HEK293 (cell line): ENCODE measurements around the gene CDK6.

Experiments
- CTCF ChIA-PET: fragments of 350-600 bp; formaldehyde crosslinking; extraction: SDS; loops from one replicate; lab custom pipeline; 2021; ENCODE audit warnings: antibody characterized with exemption; lab: Yijun Ruan, JAX
- POLR2A ChIA-PET: fragments of 300-600 bp; formaldehyde crosslinking; extraction: SDS; loops from one replicate; lab custom pipeline; 2020; ENCODE audit warnings: antibody characterized with exemption, inconsistent platforms; lab: Yijun Ruan, JAX
- H3K27ac ChIP-seq: fragments of 200-500 bp; sonication (Bioruptor generic); 2 replicates; pipeline ENCODE4 v1.5.1; 2014; ENCODE audit warnings: low read depth, low read length, control low read depth, inconsistent platforms; ENCODE audit errors: extremely low read depth
- H3K36me3 ChIP-seq, 2 experiments: fragments of 200-500 bp in 1 of 2; sonication (Bioruptor generic) in 1 of 2; 1 replicate in 1 of 2; 2 replicates in 1 of 2; pipeline ENCODE4 v1.5.1; 2014 to 2017; ENCODE audit warnings: inconsistent platforms in 2 of 2, low read length in 2 of 2; ENCODE audit not compliant: control insufficient read depth in 2 of 2, insufficient read depth in 1 of 2
- H3K4me1 ChIP-seq: fragments of 200-500 bp; sonication (Bioruptor generic); 2 replicates; pipeline ENCODE4 v1.5.1; 2014; ENCODE audit warnings: mild to moderate bottlenecking, low read length, inconsistent platforms; ENCODE audit not compliant: control insufficient read depth, insufficient read depth
- H3K4me3 ChIP-seq: 2 replicates; pipeline ENCODE4 v1.5.1; 2011; ENCODE audit warnings: low read depth, mild to moderate bottlenecking, control low read depth, low read length, moderate library complexity
- H3K9me3 ChIP-seq: fragments of 200-500 bp; sonication (Bioruptor generic); 2 replicates; pipeline ENCODE4 v1.5.1; 2014; ENCODE audit warnings: low read depth, low read length, inconsistent platforms; ENCODE audit not compliant: control insufficient read depth, insufficient read depth
- BCL11A ChIP-seq: fragments of 450-650 bp; formaldehyde crosslinking; IDR thresholded peaks from 2 replicates; pipeline ENCODE4 v1.5.1; 2016; ENCODE audit warnings: low read depth, missing biosample characterization, missing genetic modification characterization
- HOXA7 ChIP-seq: sonication (generic); formaldehyde crosslinking; IDR thresholded peaks from 2 replicates; pipeline ENCODE4 v1.8.1; 2022; ENCODE audit warnings: missing genetic modification reagents, borderline replicate concordance
- KLF1 ChIP-seq: fragments of 450-650 bp; formaldehyde crosslinking; IDR thresholded peaks from 2 replicates; pipeline ENCODE4 v1.5.1; 2016; ENCODE audit warnings: missing biosample characterization, missing genetic modification characterization
- KLF10 ChIP-seq: fragments of 450-650 bp; IDR thresholded peaks from 2 replicates; pipeline ENCODE4 v1.5.1; 2018; ENCODE audit warnings: missing biosample characterization, mild to moderate bottlenecking, missing genetic modification characterization
- SCRT2 ChIP-seq: fragments of 450-650 bp; formaldehyde crosslinking; IDR thresholded peaks from 2 replicates; pipeline ENCODE4 v1.5.1; 2016; ENCODE audit warnings: missing biosample characterization, missing genetic modification characterization
- YY2 ChIP-seq: fragments of 450-650 bp; formaldehyde crosslinking; IDR thresholded peaks from 2 replicates; pipeline ENCODE4 v1.5.1; 2016; ENCODE audit warnings: missing biosample characterization, missing genetic modification characterization
- ZNF19 ChIP-seq: fragments of 450-650 bp; formaldehyde crosslinking; IDR thresholded peaks from 2 replicates; pipeline ENCODE4; 2016; ENCODE audit warnings: missing biosample characterization, missing genetic modification characterization, low read depth
- ZNF274 ChIP-seq, 2 experiments: fragments of 200-500 bp in 1 of 2; fragments of 450-650 bp in 1 of 2; sonication (Bioruptor generic) in 1 of 2; formaldehyde crosslinking in 1 of 2; IDR thresholded peaks; 2 replicates each; pipeline versions ENCODE4 v1.5.1 to v1.6.1; 2014 to 2016; ENCODE audit warnings: borderline replicate concordance in 1 of 2, inconsistent platforms in 1 of 2, low read length in 1 of 2, missing biosample characterization in 1 of 2, missing genetic modification characterization in 1 of 2
- ZNF311 ChIP-seq: fragments of 450-650 bp; formaldehyde crosslinking; IDR thresholded peaks from 2 replicates; pipeline ENCODE4 v1.5.1; 2017; ENCODE audit warnings: missing biosample characterization, missing genetic modification characterization, borderline replicate concordance
- ZNF394 ChIP-seq: fragments of 450-650 bp; formaldehyde crosslinking; IDR thresholded peaks from 2 replicates; pipeline ENCODE4 v1.5.1; 2016; ENCODE audit warnings: missing biosample characterization, missing genetic modification characterization, mild to moderate bottlenecking, moderate library complexity, borderline replicate concordance
- ZNF433 ChIP-seq: fragments of 450-650 bp; formaldehyde crosslinking; IDR thresholded peaks from 2 replicates; pipeline ENCODE4 v1.5.1; 2016; ENCODE audit warnings: missing biosample characterization, missing genetic modification characterization, low read depth
- ZNF473 ChIP-seq: fragments of 450-650 bp; formaldehyde crosslinking; IDR thresholded peaks from 2 replicates; pipeline ENCODE4 v1.5.1; 2017; ENCODE audit warnings: missing biosample characterization, missing genetic modification characterization
- ZNF501 ChIP-seq: fragments of 450-650 bp; formaldehyde crosslinking; IDR thresholded peaks from 2 replicates; pipeline ENCODE4 v1.5.1; 2016; ENCODE audit warnings: missing biosample characterization, missing genetic modification characterization
- ZNF560 ChIP-seq: fragments of 450-650 bp; formaldehyde crosslinking; IDR thresholded peaks from 2 replicates; pipeline ENCODE4 v1.5.1; 2017; ENCODE audit warnings: missing biosample characterization, missing genetic modification characterization, borderline replicate concordance
- ZNF561 ChIP-seq: fragments of 450-650 bp; IDR thresholded peaks from 2 replicates; pipeline ENCODE4 v1.5.1; 2018; ENCODE audit warnings: missing biosample characterization, missing genetic modification characterization, borderline replicate concordance
- ZNF664 ChIP-seq: fragments of 450-650 bp; formaldehyde crosslinking; IDR thresholded peaks from 2 replicates; pipeline ENCODE4 v1.5.1; 2016; ENCODE audit warnings: missing biosample characterization, missing genetic modification characterization
- ZNF677 ChIP-seq: fragments of 450-650 bp; IDR thresholded peaks from 2 replicates; pipeline ENCODE4 v1.5.0; 2018; ENCODE audit warnings: missing biosample characterization, mild to moderate bottlenecking, missing genetic modification characterization, moderate library complexity
- ZNF707 ChIP-seq: fragments of 450-650 bp; formaldehyde crosslinking; IDR thresholded peaks from 2 replicates; pipeline ENCODE4 v1.5.1; 2016; ENCODE audit warnings: missing biosample characterization, missing genetic modification characterization
- TF ChIP-seq, protein P1 (sequence below): fragments of 450-650 bp; formaldehyde crosslinking; IDR thresholded peaks from 2 replicates; pipeline ENCODE4 v1.5.1; 2016; ENCODE audit warnings: missing biosample characterization, missing genetic modification characterization
- TF ChIP-seq, protein P2 (sequence below): fragments of 450-650 bp; formaldehyde crosslinking; IDR thresholded peaks from 2 replicates; pipeline ENCODE4 v1.5.1; 2016; ENCODE audit warnings: missing biosample characterization, missing genetic modification characterization
- TF ChIP-seq, protein P3 (sequence below): fragments of 450-650 bp; formaldehyde crosslinking; IDR thresholded peaks from 2 replicates; pipeline ENCODE4 v1.5.1; 2016; ENCODE audit warnings: missing biosample characterization, missing genetic modification characterization
- TF ChIP-seq, protein P4 (sequence below): fragments of 450-650 bp; formaldehyde crosslinking; IDR thresholded peaks from 2 replicates; pipeline ENCODE4 v1.5.1; 2016; ENCODE audit warnings: missing biosample characterization, missing genetic modification characterization

Gene CDK6

GRCh38 chr7:92835261-92835850, 1.0 kb downstream of the CDK6 start (continued):
- TF ChIP-seq, protein P1, sequence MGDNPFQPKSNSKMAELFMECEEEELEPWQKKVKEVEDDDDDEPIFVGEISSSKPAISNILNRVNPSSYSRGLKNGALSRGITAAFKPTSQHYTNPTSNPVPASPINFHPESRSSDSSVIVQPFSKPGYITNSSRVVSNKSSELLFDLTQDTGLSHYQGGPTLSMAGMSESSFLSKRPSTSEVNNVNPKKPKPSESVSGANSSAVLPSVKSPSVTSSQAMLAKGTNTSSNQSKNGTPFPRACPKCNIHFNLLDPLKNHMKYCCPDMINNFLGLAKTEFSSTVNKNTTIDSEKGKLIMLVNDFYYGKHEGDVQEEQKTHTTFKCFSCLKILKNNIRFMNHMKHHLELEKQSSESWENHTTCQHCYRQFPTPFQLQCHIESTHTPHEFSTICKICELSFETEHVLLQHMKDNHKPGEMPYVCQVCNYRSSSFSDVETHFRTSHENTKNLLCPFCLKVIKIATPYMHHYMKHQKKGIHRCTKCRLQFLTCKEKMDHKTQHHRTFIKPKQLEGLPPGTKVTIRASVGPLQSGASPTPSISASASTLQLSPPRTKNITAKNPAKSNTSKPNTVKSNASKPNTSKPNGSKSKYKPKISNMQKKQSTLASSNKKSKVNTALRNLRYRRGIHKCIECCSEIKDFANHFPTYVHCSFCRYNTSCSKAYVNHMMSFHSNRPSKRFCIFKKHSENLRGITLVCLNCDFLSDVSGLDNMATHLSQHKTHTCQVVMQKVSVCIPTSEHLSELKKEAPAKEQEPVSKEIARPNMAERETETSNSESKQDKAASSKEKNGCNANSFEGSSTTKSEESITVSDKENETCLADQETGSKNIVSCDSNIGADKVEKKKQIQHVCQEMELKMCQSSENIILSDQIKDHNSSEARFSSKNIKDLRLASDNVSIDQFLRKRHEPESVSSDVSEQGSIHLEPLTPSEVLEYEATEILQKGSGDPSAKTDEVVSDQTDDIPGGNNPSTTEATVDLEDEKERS, result no peak
- no peak for TF ChIP-seq ZNF19
- 0 out of 2 replicates have a peak, but pooled peaks have one; percentile 43 for TF ChIP-seq BCL11A
- TF ChIP-seq, protein P2, sequence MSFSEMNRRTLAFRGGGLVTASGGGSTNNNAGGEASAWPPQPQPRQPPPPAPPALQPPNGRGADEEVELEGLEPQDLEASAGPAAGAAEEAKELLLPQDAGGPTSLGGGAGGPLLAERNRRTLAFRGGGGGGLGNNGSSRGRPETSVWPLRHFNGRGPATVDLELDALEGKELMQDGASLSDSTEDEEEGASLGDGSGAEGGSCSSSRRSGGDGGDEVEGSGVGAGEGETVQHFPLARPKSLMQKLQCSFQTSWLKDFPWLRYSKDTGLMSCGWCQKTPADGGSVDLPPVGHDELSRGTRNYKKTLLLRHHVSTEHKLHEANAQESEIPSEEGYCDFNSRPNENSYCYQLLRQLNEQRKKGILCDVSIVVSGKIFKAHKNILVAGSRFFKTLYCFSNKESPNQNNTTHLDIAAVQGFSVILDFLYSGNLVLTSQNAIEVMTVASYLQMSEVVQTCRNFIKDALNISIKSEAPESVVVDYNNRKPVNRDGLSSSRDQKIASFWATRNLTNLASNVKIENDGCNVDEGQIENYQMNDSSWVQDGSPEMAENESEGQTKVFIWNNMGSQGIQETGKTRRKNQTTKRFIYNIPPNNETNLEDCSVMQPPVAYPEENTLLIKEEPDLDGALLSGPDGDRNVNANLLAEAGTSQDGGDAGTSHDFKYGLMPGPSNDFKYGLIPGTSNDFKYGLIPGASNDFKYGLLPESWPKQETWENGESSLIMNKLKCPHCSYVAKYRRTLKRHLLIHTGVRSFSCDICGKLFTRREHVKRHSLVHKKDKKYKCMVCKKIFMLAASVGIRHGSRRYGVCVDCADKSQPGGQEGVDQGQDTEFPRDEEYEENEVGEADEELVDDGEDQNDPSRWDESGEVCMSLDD (tag by site-specific recombination), result peak; percentile 35; the same call in 1 of the 2 replicates
- TF ChIP-seq ZNF664 (tag by site-specific recombination), result no peak
- TF ChIP-seq YY2 (tag by site-specific recombination), result no peak

GRCh38 chr7:92834507-92835260, 1.7 kb downstream of the CDK6 start:
- CTCF ChIA-PET, result interaction anchor here (0.6 to 0.7 kb wide), 2 partner anchors 148 to 152 kb away, joined by 3 read pairs; no protein-coding TSS in a partner anchor
- no peaks in the 10 kb centered on the region for H3K9me3 ChIP-seq
- peak overlapping the region; percentile 96; the same call in 1 of the 2 replicates for H3K27ac ChIP-seq
- 0 out of 2 replicates have a peak, but pooled peaks cover 7% of the 10 kb centered on the region for H3K4me1 ChIP-seq
- POLR2A ChIA-PET, result no interaction called here
- H3K4me3 ChIP-seq, result peak overlapping the region; percentile 80
- peaks cover 0 to 6% of the 10 kb centered on the region in 2 experiments; a peak in 1 of 3 replicates for H3K36me3 ChIP-seq
- no peak for TF ChIP-seq ZNF433 (tag by site-specific recombination)
- TF ChIP-seq ZNF394, result no peak; the same call in 1 of the 2 replicates
- no peak for TF ChIP-seq ZNF561 (tag by site-specific recombination)
- TF ChIP-seq SCRT2 (tag by site-specific recombination), result no peak
- TF ChIP-seq, protein P3, sequence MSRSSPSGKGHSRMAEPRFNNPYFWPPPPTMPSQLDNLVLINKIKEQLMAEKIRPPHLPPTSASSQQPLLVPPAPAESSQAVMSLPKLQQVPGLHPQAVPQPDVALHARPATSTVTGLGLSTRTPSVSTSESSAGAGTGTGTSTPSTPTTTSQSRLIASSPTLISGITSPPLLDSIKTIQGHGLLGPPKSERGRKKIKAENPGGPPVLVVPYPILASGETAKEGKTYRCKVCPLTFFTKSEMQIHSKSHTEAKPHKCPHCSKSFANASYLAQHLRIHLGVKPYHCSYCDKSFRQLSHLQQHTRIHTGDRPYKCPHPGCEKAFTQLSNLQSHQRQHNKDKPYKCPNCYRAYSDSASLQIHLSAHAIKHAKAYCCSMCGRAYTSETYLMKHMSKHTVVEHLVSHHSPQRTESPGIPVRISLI (tag by site-specific recombination), result no peak
- TF ChIP-seq, protein P2 (tag by site-specific recombination), result peak; percentile 64; the same call in 1 of the 2 replicates
- TF ChIP-seq ZNF274 (IDR thresholded peaks at IDR 0.05; ENCODE audit: low read length), result no peak
- TF ChIP-seq ZNF274 (tag by site-specific recombination; IDR thresholded peaks at IDR 0.05; ENCODE audit: borderline replicate concordance), result no peak
- TF ChIP-seq, protein P4, sequence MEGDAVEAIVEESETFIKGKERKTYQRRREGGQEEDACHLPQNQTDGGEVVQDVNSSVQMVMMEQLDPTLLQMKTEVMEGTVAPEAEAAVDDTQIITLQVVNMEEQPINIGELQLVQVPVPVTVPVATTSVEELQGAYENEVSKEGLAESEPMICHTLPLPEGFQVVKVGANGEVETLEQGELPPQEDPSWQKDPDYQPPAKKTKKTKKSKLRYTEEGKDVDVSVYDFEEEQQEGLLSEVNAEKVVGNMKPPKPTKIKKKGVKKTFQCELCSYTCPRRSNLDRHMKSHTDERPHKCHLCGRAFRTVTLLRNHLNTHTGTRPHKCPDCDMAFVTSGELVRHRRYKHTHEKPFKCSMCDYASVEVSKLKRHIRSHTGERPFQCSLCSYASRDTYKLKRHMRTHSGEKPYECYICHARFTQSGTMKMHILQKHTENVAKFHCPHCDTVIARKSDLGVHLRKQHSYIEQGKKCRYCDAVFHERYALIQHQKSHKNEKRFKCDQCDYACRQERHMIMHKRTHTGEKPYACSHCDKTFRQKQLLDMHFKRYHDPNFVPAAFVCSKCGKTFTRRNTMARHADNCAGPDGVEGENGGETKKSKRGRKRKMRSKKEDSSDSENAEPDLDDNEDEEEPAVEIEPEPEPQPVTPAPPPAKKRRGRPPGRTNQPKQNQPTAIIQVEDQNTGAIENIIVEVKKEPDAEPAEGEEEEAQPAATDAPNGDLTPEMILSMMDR (tag by site-specific recombination), result no peak
- TF ChIP-seq KLF10 (tag by site-specific recombination), result no peak
- no peak for TF ChIP-seq ZNF560 (tag by site-specific recombination)
- 0 out of 2 replicates have a peak, but pooled peaks have one; percentile 19 for TF ChIP-seq ZNF501 (tag by site-specific recombination)
- no peak for TF ChIP-seq ZNF311 (tag by site-specific recombination)
- TF ChIP-seq ZNF473 (tag by site-specific recombination), result no peak
- TF ChIP-seq HOXA7 (CRISPR knock-in tag), result no peak
- TF ChIP-seq ZNF677, result no peak
- 0 out of 2 replicates have a peak, but pooled peaks have one; percentile 13 for TF ChIP-seq BCL11A
- no peak for TF ChIP-seq ZNF707 (tag by site-specific recombination)
- no peak for TF ChIP-seq KLF1 (tag by site-specific recombination)
